AG04449 (cell line): ENCODE data around the gene BLMH.

Experiments used
- CTCF ChIA-PET: fragments of 350-600 bp; formaldehyde crosslinking; extraction: SDS; loops from one replicate; lab custom pipeline; 2021; ENCODE audit warnings: antibody characterized with exemption; lab: Yijun Ruan, JAX
- POLR2A ChIA-PET: fragments of 400-600, 350-600 bp; formaldehyde crosslinking; extraction: SDS; loops from one replicate; lab custom pipeline; 2020; ENCODE audit warnings: antibody characterized with exemption, inconsistent platforms; lab: Yijun Ruan, JAX
- DNase-seq: peaks from one replicate; pipeline ENCODE4 v3.0.0-alpha.2; 2010; ENCODE audit warnings: low read depth, low spot score
- H3K4me3 ChIP-seq: 2 replicates; pipeline ENCODE4 v1.5.1; 2011; ENCODE audit warnings: low read depth, mild to moderate bottlenecking, control low read depth, low read length
- TF ChIP-seq, protein P1 (sequence below): IDR thresholded peaks from one replicate; pipeline ENCODE4 v1.5.1; 2011; ENCODE audit warnings: mild to moderate bottlenecking, moderate library complexity, low read length, control low read depth, inconsistent platforms; ENCODE audit not compliant: insufficient read depth; ENCODE audit errors: missing control alignments

The BLMH gene

DNA sequence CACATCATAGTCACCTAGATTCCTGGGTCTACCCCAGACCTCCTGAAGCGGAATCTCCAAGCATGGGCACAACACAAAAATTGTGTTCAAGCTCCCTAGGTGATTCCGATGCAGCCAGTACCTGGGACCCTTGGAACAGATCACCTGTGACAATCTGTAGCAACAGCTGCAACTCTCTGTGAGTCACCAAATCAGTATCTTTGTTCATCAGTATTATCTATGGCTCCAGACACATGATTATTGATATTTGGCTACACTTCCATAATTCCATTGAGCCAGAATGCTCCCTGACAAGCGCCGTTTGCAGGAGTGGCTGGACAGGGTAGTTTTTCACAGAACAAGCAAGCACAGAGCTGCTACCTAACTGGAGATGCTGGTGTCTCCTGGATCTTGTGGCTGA, 72.4 kb downstream of the BLMH start:
- H3K4me3 ChIP-seq = no peak overlapping the region
- ChIA-PET POLR2A (no interaction called here), CTCF (no interaction called here)
- TF ChIP-seq, protein P1, sequence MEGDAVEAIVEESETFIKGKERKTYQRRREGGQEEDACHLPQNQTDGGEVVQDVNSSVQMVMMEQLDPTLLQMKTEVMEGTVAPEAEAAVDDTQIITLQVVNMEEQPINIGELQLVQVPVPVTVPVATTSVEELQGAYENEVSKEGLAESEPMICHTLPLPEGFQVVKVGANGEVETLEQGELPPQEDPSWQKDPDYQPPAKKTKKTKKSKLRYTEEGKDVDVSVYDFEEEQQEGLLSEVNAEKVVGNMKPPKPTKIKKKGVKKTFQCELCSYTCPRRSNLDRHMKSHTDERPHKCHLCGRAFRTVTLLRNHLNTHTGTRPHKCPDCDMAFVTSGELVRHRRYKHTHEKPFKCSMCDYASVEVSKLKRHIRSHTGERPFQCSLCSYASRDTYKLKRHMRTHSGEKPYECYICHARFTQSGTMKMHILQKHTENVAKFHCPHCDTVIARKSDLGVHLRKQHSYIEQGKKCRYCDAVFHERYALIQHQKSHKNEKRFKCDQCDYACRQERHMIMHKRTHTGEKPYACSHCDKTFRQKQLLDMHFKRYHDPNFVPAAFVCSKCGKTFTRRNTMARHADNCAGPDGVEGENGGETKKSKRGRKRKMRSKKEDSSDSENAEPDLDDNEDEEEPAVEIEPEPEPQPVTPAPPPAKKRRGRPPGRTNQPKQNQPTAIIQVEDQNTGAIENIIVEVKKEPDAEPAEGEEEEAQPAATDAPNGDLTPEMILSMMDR = no peak
- no peak for DNase-seq

DNA sequence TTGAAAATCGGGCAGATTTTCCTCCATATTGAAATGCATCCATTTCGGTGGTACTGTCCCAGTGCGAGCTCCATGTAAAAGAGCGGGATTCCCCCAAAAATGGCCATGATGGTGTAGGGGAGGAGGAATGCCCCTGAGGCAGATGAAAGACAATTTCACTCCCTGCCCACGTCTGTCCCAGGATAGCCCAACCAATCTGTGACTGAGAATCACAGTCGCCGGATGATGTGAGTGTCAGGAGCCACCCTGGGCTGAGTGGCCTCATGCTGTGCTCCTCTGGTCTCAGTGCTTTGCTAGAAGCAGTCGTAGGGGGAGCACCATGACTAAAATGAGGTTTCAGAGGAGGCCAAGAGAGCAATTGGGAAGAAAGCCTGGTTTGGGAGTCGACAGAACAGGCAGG, 72.9 kb downstream of the BLMH start:
- TF ChIP-seq, protein P1 = no peak
- CTCF ChIA-PET = no interaction called here
- POLR2A ChIA-PET = no interaction called here
- H3K4me3 ChIP-seq = no peak overlapping the region
- DNase-seq = no peak

- ChIA-PET POLR2A (no interaction called here), CTCF (no interaction called here)
- no peak overlapping the region for H3K4me3 ChIP-seq
- TF ChIP-seq, protein P1 = no peak
- DNase-seq = no peak
Measured at GRCh38 chr17:30217746-30218245, 73.9 kb downstream of the BLMH start.

GRCh38 chr17:30217054-30217453, 74.7 kb downstream of the BLMH start:
- TF ChIP-seq, protein P1 = no peak
- POLR2A ChIA-PET = no interaction called here
- DNase-seq = no peak
- no peak overlapping the region for H3K4me3 ChIP-seq
- CTCF ChIA-PET = no interaction called here

DNA sequence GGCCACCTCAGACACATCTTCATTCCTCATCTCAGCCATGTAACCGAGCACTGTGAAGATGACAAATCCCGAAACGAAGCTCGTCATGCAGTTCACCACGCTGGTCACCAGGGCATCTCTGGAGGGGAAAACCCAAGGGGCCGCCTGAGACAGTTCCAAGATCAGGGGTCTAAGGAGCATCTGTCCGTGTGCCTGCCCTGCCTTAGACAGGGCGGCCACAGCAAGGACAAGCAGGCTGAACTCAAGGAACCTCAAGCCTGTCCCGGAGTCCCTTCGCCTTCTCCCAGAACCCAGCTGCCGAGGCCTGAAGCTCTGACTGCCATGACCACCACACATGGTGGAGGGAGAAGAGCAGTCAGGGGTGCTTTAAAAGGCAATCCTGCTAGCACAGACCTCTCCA, 79.0 kb downstream of the BLMH start:
- H3K4me3 ChIP-seq = no peak overlapping the region
- POLR2A ChIA-PET = no interaction called here
- CTCF ChIA-PET = no interaction called here
- DNase-seq = no peak
- TF ChIP-seq, protein P1 = no peak

DNA sequence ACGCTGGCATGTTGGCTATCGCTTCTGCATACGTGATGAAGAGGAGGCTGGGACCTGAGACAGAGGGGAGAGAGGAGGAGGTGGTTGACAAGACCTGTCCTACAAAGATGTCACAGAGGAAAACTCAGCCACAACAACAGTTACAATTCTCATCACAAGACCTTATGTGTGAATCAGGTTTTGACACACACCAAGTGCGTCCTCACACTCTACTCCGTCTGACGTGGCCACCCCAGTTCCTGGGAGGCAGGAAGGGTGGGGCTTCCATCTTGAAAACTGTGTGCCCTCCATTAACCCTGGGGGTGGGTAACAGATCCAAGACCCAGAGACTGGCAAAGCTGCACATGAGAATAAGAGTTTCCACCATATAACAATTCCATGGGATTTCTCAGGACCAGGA, 80.4 kb downstream of the BLMH start:
- DNase-seq = no peak
- TF ChIP-seq, protein P1 = no peak
- ChIA-PET CTCF (no interaction called here), POLR2A (no interaction called here)
- no peak overlapping the region for H3K4me3 ChIP-seq

DNA sequence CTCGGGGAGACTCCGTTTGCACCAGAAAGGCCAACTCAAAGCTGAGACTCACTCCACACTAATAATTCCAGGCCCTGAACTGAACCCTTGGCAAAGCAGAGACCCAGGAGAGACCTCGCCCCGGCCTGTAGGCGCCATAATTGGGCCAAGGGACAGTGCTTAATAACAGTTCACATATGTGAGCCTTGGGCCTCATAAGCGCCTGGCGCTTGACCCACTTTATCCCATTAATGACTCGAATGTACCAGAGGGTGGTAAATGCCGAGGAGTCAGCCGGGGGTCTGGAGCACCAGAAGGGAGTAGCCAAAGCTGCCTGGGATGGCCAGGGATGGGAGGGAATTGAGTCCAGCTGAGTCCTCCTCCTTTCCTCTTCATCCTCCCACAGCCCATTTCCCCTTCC, 80.8 kb downstream of the BLMH start:
- CTCF ChIA-PET = no interaction called here
- H3K4me3 ChIP-seq = no peak overlapping the region
- no peak for DNase-seq
- TF ChIP-seq, protein P1 = no peak
- POLR2A ChIA-PET = no interaction called here
